ENCODE measurements around the gene MYEOV.

MYEOV gene

GRCh38 chr11:69257838-69258658, 35.9 kb upstream of the MYEOV start:
- CTCF ChIA-PET, result interaction anchor here (0.5 kb wide), 1 partner anchor 92 kb away, joined by 3 read pairs; no protein-coding TSS in a partner anchor
- POLR2A ChIA-PET (ENCODE audit: low non-redundant PET), result no interaction called here

GRCh38 chr11:69259096-69259495, 34.9 kb upstream of the MYEOV start:
- ChIA-PET CTCF (no interaction called here), POLR2A (ENCODE audit: low non-redundant PET) (no interaction called here)
- DNase-seq (ENCODE audit: low spot score), result no peak
- no peak overlapping the region for H3K27ac ChIP-seq
- TF ChIP-seq CTCF (conservative IDR thresholded peaks at IDR 0.05; ENCODE audit: low read depth), result no peak

More at GRCh38 chr11:69257838-69258658, 35.9 kb upstream of the MYEOV start:
- no peak overlapping the region for H3K27ac ChIP-seq
- no peak for DNase-seq (ENCODE audit: low spot score)
- TF ChIP-seq CTCF (conservative IDR thresholded peaks at IDR 0.05; ENCODE audit: low read depth), result no peak

DNA sequence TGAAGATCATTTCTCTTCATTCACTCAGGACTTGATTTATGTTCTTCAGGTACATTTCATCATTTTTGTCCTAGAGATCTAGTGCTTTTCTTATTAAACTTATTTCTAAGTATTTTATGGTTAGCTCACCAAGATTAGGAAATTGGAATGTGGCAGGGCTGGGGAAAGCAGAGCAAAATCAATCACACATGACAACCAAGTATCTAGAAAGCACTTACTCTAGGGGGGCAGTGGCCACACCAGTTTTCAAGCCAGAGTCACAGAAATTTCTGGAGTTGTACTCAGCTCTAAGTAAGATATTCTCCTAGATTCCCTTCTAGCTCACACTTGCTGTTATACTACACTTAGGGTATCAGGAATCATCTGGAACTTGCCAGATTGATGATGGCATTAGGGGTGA, 33.3 kb upstream of the MYEOV start:
- H3K27ac ChIP-seq, result no peak overlapping the region
- DNase-seq (ENCODE audit: low spot score), result no peak
- ChIA-PET CTCF (no interaction called here), POLR2A (ENCODE audit: low non-redundant PET) (no interaction called here)
- no peak for TF ChIP-seq CTCF (conservative IDR thresholded peaks at IDR 0.05; ENCODE audit: low read depth)

DNA sequence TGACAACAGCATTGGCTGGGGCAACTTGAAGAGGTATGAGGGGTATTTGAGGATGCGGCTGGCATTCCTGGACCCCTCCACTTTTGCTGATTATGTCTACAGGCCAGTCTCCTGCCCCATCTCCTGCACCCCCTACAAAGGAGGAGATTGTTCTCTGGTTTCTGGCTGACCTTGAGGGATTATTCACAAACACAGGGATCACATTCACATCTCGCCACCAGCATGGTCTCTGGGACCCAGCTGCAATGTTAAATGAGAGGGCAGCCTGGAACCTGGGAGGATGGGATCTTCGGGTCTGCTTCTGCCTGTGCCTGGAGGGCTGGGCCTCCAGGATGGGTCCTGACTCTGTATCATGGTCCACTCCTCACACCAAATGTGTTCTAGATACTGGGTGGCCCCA, 32.8 kb upstream of the MYEOV start:
- ChIA-PET CTCF (no interaction called here), POLR2A (ENCODE audit: low non-redundant PET) (interaction anchor here (0.7 kb wide), 1 partner anchor 368 kb away, joined by 3 read pairs; no protein-coding TSS in a partner anchor)
- DNase-seq (ENCODE audit: low spot score), result no peak
- H3K27ac ChIP-seq, result no peak overlapping the region
- no peak for TF ChIP-seq CTCF (conservative IDR thresholded peaks at IDR 0.05; ENCODE audit: low read depth)

- no peak overlapping the region for H3K27ac ChIP-seq
- ChIA-PET CTCF (no interaction called here), POLR2A (ENCODE audit: low non-redundant PET) (no interaction called here)
- TF ChIP-seq CTCF (conservative IDR thresholded peaks at IDR 0.05; ENCODE audit: low read depth), result no peak
- DNase-seq (ENCODE audit: low spot score), result no peak
Measured at GRCh38 chr11:69262918-69263735, 30.8 kb upstream of the MYEOV start.

DNA sequence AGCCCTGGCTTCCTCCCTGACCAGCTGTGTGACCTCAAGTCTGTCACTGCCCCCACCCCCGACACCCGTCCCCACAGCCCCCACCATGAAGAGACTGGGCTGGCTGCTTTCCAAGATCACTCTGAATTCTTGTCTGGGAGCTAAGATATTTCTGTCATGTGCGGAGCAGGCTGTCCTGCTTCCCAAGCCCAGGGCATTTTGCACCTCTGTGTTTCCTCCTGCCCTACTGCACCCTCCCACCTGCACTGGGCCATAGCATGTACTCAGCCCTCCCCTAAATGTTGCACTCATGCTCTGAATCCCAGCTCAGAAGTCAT, 30.3 kb upstream of the MYEOV start:
- TF ChIP-seq CTCF (conservative IDR thresholded peaks at IDR 0.05; ENCODE audit: low read depth), result no peak
- ChIA-PET CTCF (no interaction called here), POLR2A (ENCODE audit: low non-redundant PET) (no interaction called here)

More for the DNA sequence above, 30.3 kb upstream of the MYEOV start:
- H3K27ac ChIP-seq, result no peak overlapping the region
- no peak for DNase-seq (ENCODE audit: low spot score)

All from RWPE1 (cell line).